Vagina (tissue), 2 donors: ENCODE measurements around the gene DCD. TPM values are rescaled to one million over a fixed set of nuclear protein-coding genes. Genes with fewer than 3 reads are reported as not detected.

Experiments used
- DNase-seq, 2 donors: peaks; one replicate each; pipeline ENCODE4 v3.0.0-alpha.2; 2017; ENCODE audit errors: extremely low spot score in 2 of 2
- H3K27ac ChIP-seq: fragments of 200-600 bp; sonication (generic); one replicate; pipeline ENCODE4 v1.5.1; 2019
- H3K27me3 ChIP-seq: fragments of 200-600 bp; sonication (generic); one replicate; pipeline ENCODE4 v1.5.1; 2019
- H3K36me3 ChIP-seq, 2 donors: fragments of 200-600 bp; sonication (generic); one replicate each; pipeline ENCODE4 v1.5.1; 2017 to 2019
- H3K4me1 ChIP-seq: fragments of 200-600 bp; sonication (generic); one replicate; pipeline ENCODE4 v1.5.1; 2019
- H3K4me3 ChIP-seq, 2 donors: fragments of 200-600 bp; sonication (generic); 1 replicate in 1 of 2; 2 replicates in 1 of 2; pipeline ENCODE4 v1.5.1; 2016 to 2019
- H3K9me3 ChIP-seq: fragments of 200-600 bp; sonication (generic); one replicate; pipeline ENCODE4 v1.5.1; 2019
- POLR2A ChIP-seq, 2 donors: fragments of 450-650 bp; IDR thresholded peaks; one replicate each; pipeline ENCODE4 v1.6.1; 2017; ENCODE audit warnings: antibody characterized with exemption in 2 of 2, mild to moderate bottlenecking in 2 of 2, moderate library complexity in 2 of 2
- POLR2AphosphoS5 ChIP-seq, 2 donors: sonication (generic); formaldehyde crosslinking; IDR thresholded peaks; one replicate each; pipeline ENCODE4 v1.9.0; 2017; ENCODE audit warnings: antibody characterized with exemption in 2 of 2, mild to moderate bottlenecking in 2 of 2, low read depth in 1 of 2; ENCODE audit not compliant: insufficient read depth in 1 of 2
- intact Hi-C: fragments of 100-400 bp; cut with DNase I; formaldehyde crosslinking; loops from one replicate; pipeline ENCODE4 v1.15.1; 2023
- total RNA-seq: library from RNA; depleted of rRNA; stranded (reverse); fragments of >200 nt; gene quantifications from one replicate; pipeline ENCODE4 v1.2.3, GENCODE V29; 2016
- TF ChIP-seq, protein P1 (sequence below), 3 experiments: fragments of 450-650 bp in 2 of 3; fragments of 200-600 bp in 1 of 3; sonication (generic) in 1 of 3; IDR thresholded peaks; one replicate each; pipeline ENCODE4 v1.5.1; 2017 to 2019; ENCODE audit warnings: antibody characterized with exemption in 3 of 3, mild to moderate bottlenecking in 2 of 3, moderate library complexity in 2 of 3

DCD gene
- total RNA-seq, 1 donor from 2014 or later, result not detected

DNA sequence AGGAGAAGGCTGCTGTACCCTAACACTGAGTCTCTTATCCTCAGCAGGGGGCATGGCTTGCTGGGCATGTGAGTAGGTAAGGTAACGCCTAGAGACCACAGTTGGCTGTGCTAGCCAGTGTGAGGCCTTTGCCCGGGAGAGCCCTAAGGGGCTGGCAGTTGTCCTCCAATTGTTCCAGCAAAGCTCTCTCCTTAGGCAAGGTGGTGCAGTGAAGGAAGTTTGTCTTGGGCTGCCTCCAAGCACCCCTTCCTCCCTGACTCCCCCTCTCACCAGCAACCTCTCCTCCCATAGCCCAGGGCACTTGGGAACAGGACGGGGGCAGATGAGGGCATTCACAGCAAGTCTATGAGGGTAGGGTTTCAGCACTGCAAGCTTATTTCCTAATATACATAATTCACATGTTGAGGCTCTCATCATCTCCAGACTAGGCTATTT lies 36.4 kb downstream of the DCD start:
- Histone ChIP-seq H3K27ac (no peak overlapping the region), H3K27me3 (no peaks in the 10 kb centered on the region), H3K36me3 (no peaks in the 10 kb centered on the region), H3K4me3 (no peak overlapping the region), H3K9me3 (no peaks in the 10 kb centered on the region), H3K4me1 (no peaks in the 10 kb centered on the region)
- intact Hi-C loops, result no loop called here
- DNase-seq, result no peak
- TF ChIP-seq, protein P1, sequence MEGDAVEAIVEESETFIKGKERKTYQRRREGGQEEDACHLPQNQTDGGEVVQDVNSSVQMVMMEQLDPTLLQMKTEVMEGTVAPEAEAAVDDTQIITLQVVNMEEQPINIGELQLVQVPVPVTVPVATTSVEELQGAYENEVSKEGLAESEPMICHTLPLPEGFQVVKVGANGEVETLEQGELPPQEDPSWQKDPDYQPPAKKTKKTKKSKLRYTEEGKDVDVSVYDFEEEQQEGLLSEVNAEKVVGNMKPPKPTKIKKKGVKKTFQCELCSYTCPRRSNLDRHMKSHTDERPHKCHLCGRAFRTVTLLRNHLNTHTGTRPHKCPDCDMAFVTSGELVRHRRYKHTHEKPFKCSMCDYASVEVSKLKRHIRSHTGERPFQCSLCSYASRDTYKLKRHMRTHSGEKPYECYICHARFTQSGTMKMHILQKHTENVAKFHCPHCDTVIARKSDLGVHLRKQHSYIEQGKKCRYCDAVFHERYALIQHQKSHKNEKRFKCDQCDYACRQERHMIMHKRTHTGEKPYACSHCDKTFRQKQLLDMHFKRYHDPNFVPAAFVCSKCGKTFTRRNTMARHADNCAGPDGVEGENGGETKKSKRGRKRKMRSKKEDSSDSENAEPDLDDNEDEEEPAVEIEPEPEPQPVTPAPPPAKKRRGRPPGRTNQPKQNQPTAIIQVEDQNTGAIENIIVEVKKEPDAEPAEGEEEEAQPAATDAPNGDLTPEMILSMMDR (IDR thresholded peaks at IDR 0.05), result no peak
- TF ChIP-seq POLR2AphosphoS5 (IDR thresholded peaks at IDR 0.05; ENCODE audit: insufficient read depth in 1 of 2, low read depth in 1 of 2), result no peak
- TF ChIP-seq POLR2A (IDR thresholded peaks at IDR 0.05), result no peak

DNA sequence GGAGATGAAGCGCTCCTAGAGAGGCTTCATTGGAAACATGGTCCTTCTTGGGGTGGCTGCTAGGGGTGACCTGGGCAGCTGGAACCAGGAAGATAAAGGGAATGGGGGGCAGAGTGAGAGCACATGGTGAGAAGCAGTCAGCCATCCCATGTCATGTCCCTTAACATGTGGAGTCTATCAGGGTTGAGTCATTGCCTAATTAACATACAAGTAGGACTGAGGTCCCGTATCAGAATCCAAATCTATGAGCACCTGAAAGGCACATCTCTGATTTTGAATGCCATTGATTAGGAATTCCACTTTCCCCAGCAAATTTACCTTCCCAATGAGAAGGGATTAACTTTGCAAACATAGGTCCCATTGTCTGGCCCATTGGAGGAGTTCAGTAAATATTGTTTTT lies 39.4 kb downstream of the DCD start:
- TF ChIP-seq, protein P1 (IDR thresholded peaks at IDR 0.05), result no peak
- TF ChIP-seq POLR2AphosphoS5 (IDR thresholded peaks at IDR 0.05; ENCODE audit: insufficient read depth in 1 of 2, low read depth in 1 of 2), result no peak
- TF ChIP-seq POLR2A (IDR thresholded peaks at IDR 0.05), result no peak

DNA sequence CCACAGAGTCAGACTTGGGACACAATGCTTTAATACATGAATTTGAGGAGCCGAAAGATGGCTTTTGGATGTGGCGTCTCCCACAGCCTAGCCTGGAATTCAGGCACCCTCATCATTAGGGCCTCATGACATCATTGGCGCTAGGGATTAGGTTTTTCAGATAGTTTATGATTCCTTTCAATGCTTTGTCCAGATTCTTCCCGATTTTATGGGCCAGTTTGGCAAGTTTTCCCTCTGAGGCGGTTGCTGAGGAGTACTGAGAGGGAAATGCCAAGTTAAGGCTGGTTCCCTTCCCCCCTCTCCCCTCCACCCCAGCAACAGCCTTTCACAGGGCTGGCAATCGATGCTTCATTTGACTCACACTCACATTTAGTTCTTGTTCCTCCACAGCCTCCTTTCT lies 40.0 kb downstream of the DCD start:
- TF ChIP-seq, protein P1 (IDR thresholded peaks at IDR 0.05), result no peak
- TF ChIP-seq POLR2A (IDR thresholded peaks at IDR 0.05), result no peak
- TF ChIP-seq POLR2AphosphoS5 (IDR thresholded peaks at IDR 0.05; ENCODE audit: insufficient read depth in 1 of 2, low read depth in 1 of 2), result no peak
- Histone ChIP-seq H3K27ac (no peak overlapping the region), H3K36me3 (no peaks in the 10 kb centered on the region), H3K9me3 (no peaks in the 10 kb centered on the region), H3K27me3 (no peaks in the 10 kb centered on the region), H3K4me3 (no peak overlapping the region), H3K4me1 (no peaks in the 10 kb centered on the region)
- intact Hi-C loops, result no loop called here
- no peak for DNase-seq

More for the DNA sequence above, 39.4 kb downstream of the DCD start:
- Histone ChIP-seq H3K27me3 (no peaks in the 10 kb centered on the region), H3K27ac (no peak overlapping the region), H3K4me3 (no peak overlapping the region), H3K36me3 (no peaks in the 10 kb centered on the region), H3K9me3 (no peaks in the 10 kb centered on the region), H3K4me1 (no peaks in the 10 kb centered on the region)
- DNase-seq, result no peak
- intact Hi-C loops, result no loop called here

DNA sequence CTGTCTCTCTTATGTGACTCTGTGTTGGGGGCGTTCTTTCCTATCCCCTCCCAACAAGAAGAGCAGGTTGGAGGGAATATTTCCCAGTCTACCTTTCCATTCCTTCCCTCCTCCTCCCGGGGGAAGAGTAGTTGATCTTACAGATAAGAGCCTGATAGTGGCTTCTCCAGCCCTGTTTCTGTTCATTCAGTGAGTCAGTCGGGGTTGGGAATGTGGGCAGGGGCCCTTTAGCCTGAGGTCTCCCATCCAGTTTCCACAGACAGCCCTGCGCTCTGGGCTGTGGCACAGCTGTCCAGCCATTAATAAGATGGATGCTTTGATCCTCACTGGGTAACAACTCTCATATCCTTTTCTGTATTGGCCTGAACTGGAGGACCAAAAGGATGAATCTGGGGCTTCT lies 41.6 kb downstream of the DCD start:
- DNase-seq, result no peak
- no peak overlapping the region for H3K4me3 ChIP-seq
- H3K27ac ChIP-seq, result no peak overlapping the region
- H3K9me3 ChIP-seq, result no peaks in the 10 kb centered on the region
- intact Hi-C loops, result no loop called here
- H3K27me3 ChIP-seq, result no peaks in the 10 kb centered on the region
- H3K36me3 ChIP-seq, result no peaks in the 10 kb centered on the region
- no peaks in the 10 kb centered on the region for H3K4me1 ChIP-seq
- TF ChIP-seq, protein P1 (IDR thresholded peaks at IDR 0.05), result no peak
- no peak for TF ChIP-seq POLR2AphosphoS5 (IDR thresholded peaks at IDR 0.05; ENCODE audit: insufficient read depth in 1 of 2, low read depth in 1 of 2)
- TF ChIP-seq POLR2A (IDR thresholded peaks at IDR 0.05), result no peak

DNA sequence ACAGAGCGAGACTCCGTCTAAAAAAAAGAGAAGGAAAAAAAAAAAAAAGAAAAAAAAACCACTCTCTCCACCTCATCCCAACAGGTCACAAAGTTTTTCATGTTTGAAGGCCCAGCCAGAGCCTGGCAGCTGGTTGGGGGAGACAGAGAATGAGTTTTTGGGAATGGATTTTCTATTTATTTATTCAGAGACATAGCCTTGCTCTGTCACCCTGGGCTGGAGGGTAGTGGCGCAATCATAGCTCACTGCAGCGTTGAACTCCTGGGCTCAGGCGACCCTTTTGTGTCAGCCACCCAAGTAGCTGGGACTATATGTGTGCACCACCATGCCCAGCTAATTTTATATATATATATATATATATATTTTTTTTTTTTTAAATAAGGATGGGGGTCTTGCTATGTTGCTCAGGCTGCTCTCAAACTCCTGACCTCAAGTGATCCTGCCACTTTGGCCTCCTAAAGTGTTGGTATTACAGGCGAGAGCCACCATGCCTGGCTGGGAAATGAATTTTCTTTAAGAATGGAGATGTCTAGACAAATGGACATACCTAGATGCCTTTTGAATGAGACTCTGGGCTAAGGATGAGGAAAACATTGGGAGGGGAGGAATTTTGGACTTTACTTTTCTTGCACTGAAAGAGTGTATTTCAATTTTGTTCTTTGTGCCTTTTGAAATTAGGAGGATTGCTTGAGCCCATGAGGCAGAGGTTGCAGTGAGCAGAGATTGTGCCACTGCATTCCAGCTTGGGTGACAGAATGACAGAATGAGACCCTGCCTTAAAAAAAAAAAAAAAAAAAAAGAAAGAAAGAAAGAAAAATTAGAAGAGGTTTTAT lies 42.8 kb downstream of the DCD start:
- Histone ChIP-seq H3K36me3 (no peaks in the 10 kb centered on the region), H3K4me3 (no peak overlapping the region), H3K27ac (no peak overlapping the region), H3K9me3 (no peaks in the 10 kb centered on the region), H3K27me3 (no peaks in the 10 kb centered on the region), H3K4me1 (no peaks in the 10 kb centered on the region)
- no peak for DNase-seq
- intact Hi-C loops, result no loop called here
- TF ChIP-seq POLR2AphosphoS5 (IDR thresholded peaks at IDR 0.05; ENCODE audit: insufficient read depth in 1 of 2, low read depth in 1 of 2) (no peak), POLR2A (IDR thresholded peaks at IDR 0.05) (no peak)
- TF ChIP-seq, protein P1 (IDR thresholded peaks at IDR 0.05), result no peak
